ENCODE results near the gene FHAD1. TPM values are rescaled to one million over a fixed set of nuclear protein-coding genes. Genes with fewer than 3 reads are reported as not detected.
"Not testable (repeated sequence)": the region's sequence is repeated elsewhere in the genome, so short reads cannot be mapped to it uniquely, and the experiment has no call there.

FHAD1 gene
- total RNA-seq, 1 donor from 2014 or later = 7.0 TPM

DNA sequence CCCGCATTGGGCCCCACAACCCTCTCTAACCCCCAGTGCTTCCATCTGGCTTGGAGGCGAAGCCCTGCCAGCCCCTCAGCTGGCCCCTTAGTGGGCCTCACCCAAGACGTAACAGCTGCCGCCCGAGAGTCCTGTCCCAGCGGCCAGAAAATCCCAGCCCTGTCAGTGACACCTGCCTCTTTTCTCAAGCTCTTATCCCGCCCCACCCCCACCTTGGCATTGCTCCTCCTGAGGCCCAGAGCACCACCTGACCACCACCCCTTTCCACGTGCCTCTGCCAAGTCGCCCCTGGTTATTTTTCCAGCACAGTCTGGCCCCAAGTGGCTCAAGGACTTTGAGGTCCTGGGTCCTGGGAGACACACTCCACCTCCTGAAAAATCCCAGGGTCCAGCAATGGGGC lies 185.3 kb downstream of the FHAD1 start:
- no peak for DNase-seq (ENCODE audit: low spot score)

DNA sequence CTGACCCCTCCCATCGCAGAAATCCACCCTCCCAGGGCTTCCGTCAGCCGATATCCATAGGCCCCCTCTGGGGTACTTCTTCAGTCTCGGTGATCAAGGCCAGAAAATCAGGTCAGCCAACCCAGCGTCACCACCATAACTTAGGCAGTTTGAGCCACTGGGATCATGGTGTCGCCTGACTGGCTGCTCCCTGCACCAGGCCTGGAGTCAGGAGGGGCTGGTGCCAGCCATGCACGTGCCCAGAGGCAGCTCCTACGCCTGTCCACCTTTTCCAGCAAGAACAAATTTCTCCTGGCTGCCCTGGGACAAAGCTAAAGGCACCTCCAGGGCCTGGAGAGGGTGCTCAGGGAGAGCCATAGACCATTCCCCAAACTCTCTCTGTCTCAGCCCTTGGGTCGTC lies 186.4 kb downstream of the FHAD1 start:
- no peak for DNase-seq (ENCODE audit: low spot score)

DNA sequence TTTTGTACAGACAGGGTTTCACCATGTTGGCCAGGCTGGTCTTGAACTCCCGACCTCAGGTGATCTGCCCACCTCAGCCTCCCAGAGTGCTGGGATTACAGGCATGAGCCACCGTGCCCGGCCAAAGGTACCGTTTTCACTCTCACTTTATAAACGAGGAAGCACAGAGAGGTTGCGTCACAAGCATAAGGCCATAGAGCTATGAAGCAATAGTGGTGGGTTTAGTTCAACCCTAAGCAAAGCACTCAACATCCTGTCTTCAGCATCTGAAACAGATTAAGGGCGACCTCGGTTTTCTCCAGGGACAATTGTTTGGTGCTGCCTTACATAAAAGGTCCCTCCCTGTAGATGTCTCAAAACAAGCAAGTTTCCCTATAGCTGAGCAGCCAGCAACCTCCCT lies 187.7 kb downstream of the FHAD1 start:
- DNase-seq (ENCODE audit: low spot score) = not testable (repeated sequence)

DNA sequence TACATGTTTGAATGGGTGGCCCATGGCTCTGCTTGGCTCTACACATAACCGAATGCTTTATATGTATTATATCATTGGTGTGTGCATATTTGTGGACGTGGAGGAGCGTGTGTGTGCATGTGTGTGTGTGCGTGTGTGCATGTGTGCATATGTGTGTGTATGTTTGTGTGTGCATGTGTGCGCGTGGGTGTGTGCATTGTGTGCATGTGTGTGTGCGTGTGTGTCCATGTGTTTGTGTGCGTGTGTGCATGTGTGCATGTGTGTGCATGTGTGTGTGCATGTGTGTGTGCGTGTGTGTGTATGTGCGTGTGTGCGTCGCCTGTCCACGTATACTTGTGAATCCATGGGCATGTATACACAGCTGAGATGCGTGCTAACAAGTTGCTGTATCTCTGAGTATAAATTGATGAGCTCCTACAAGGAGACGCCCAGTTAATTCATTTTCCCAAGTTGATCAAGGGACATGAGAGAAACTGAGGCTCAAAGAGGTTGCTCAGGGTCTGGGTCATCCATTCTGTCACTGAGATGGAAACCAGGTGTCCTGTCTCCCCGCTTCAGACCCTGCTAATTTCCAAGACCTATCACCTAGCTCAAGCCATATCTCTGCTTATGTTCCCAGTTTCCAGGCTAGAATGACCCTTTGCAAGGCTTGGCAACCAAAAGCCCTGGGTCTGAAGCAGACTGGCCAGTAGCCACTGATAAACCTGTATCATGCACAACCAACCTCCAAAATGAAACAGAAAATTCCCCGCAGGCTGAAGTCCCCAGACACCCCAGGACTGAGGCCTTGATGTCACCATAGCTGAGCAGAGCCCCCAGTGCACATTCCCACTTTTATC lies 188.4 kb downstream of the FHAD1 start:
- no peak for DNase-seq (ENCODE audit: low spot score)

DNA sequence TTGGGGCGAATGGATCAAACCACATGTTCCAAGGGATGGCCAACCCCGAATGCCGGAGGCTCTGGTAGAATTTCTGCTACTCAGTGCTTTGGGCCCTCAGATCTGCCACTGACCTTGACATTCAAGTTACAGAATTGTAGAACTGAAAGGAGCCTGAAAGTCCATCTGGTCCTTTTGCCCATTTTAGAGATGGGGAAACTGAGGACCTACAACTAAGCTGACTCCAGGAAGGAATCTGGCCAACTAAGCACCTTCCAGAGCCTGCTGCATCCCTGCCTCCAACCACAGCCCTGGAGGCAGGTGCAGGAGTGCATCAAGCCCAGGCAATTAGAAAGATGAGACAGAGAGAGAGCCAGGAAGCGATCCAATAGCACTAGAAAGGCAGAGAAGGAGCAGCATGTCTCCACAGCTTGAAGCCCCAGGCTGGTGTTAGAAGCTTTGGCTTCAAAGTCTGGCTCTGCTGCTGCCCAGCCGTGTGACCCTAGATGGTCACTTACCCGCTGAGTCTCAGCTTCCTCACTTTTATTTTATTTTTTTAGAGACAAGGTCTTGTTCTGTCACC lies 189.9 kb downstream of the FHAD1 start:
- DNase-seq (ENCODE audit: low spot score) = no peak

DNA sequence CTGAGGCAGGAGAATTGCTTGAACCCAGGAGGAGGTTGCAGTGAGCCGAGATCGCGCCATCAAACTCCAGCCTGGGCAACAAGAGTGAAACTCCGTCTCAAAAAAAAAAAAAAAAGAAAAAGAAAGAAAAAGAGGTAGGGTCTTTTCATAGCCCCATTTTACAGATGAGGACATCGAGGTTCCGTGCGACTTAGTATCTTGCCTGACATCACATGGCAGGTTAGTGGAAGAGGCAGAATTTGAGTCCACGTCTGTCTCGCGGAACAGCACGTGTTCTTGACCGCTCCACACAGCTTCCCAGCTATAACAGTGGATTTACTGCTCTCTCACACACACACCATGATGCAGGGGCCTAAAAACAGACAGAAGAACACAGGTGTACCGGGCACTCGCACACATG lies 192.3 kb downstream of the FHAD1 start:
- no peak for DNase-seq (ENCODE audit: low spot score)

DNA sequence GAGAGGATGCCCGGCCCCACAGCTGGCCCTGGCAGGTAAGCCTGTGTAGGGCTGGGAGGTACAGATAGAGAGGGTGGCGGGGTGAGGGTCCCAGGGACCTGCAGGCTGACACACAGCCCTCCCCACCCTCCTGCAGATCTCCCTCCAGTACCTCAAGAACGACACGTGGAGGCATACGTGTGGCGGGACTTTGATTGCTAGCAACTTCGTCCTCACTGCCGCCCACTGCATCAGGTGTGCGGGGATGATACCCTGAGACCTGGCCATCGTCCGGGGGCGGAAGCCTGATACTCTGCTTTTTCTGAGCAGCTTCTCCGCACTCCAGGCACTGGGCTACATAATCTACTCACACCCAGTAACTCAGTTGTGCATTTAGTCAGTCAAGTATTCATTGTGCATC lies 193.3 kb downstream of the FHAD1 start:
- DNase-seq (ENCODE audit: low spot score) = no peak

DNA sequence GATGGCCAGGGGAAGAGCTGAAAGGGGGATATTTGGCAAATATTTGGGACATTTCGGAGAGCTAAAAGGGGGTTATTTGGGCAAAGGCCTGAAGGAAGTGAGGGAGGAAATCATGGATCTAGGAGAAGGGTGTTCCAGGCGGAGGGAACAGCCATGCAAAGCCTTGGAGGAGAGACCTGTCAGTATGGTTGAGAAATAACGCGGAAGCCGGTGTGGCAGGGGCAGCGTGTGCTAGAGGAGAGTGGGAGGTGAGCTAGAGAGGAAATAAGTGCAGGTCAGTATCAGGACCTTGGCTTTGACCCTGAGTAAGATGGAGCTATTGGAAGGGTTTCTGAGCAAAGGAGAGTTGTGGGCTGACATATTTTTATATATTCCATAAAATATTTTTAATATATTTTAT lies 194.2 kb downstream of the FHAD1 start:
- no peak for DNase-seq (ENCODE audit: low spot score)

DNA sequence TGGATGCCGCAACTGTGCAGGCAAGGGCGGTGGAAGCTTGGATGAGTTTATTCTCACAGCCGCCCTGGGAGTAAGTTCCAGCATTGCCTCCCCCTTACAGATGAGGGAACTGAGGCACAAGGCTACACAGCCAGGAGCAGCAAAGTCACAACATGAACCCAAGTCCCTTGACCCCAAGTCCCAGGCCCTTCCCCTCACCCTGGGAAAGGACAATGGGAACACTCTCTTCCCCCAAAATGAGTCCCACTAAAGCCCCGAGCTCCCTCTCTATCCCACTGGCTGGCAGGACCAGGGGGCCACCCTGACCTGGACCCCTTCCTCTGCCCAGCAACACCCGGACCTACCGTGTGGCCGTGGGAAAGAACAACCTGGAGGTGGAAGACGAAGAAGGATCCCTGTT lies 195.1 kb downstream of the FHAD1 start:
- no peak for DNase-seq (ENCODE audit: low spot score)

DNA sequence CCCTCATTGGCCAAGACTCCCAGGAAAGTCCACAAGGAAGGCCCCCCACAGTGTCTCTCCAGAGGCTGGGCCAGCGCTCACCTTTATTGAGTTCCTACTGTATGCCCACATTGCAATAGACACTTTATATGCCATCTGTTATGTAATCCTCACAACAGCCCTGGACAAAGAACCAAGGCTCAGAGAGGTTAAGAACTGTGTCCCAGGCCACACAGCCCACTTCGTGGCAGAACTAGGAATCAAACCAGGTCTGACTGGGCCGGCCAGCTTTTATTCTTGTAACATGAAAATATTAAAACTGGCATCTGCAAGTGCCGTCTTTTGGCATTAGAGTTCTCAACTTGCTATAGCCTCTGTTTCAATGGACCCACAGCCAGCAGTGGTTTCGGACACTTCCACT lies 195.7 kb downstream of the FHAD1 start:
- no peak for DNase-seq (ENCODE audit: low spot score)

DNA sequence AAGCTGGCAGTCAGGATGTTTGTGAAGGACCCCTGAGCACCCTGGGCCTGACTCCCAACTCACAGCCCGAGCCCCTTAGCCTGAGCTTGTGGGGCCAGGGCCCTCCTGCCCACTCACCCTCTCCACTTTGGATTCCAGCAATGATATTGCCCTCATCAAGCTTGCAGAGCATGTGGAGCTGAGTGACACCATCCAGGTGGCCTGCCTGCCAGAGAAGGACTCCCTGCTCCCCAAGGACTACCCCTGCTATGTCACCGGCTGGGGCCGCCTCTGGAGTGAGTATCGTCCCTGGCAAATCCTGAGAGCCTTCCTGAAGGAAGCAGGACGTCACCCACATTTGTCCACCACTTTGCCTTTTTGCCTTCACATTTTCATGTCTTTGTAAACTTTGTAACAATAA lies 196.3 kb downstream of the FHAD1 start:
- no peak for DNase-seq (ENCODE audit: low spot score)

DNA sequence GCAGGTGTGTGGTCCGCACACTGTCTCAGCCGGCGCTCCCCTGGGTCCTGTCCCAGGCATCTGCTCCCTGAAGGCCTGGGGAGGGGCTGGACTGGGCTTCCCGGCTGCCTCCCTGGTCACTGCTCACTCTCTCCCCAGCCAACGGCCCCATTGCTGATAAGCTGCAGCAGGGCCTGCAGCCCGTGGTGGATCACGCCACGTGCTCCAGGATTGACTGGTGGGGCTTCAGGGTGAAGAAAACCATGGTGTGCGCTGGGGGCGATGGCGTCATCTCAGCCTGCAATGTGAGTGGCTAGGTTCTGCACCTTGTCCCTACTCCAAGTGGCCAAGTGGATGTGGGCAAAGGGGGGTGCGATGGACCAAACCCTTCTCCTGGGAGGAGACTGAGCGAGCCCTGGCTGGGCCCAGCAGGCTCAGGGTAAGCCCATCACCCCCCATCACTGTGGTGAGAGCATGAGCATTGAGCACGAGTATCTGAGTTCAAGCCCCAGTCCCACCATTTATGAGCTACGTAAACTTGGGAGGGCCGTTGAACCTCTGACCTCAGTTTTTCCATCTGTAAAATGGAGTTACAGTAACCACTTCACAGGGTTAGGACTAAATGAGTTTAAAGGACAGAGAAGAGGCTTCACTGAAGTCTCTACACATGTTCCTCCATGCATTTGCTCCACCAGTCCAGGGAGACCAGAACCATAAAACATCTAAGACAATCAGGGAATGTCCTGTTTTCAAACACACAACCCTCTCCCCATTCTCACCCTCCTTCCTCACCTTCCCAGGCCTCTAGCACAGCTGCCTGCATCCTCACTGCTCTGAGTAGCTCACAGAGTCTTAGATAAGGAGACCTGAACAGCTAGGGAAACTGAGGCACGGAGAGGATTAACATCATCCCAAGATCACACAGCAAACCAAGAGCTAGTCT lies 197.7 kb downstream of the FHAD1 start:
- DNase-seq (ENCODE audit: low spot score) = peak; percentile 69

DNA sequence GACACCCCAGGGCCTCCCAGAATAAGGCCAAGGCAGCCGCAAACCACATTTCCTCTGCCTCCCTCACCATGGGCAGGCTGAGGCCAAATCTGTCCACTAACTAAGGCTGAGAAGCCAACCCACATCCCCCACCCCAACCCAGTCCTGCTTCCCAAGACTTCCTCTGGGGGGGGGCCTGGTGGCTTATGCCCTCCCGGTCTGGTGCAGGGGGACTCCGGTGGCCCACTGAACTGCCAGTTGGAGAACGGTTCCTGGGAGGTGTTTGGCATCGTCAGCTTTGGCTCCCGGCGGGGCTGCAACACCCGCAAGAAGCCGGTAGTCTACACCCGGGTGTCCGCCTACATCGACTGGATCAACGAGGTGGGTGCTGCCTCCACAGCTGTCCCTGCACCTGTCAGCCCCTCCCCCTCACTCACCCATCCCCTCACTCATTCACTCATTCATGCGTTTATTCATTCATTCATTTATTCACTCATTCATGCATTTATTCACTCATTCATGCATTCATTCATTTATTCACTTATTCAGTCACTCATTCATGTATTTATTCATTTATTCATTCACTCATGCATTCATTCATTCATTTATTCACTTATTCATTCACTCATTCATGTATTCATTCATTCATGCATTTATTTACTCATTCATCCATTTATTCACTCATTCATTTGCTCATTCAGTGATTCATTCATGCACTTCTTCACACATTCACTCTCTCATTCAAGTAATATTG lies 198.5 kb downstream of the FHAD1 start:
- DNase-seq (ENCODE audit: low spot score) = no peak

DNA sequence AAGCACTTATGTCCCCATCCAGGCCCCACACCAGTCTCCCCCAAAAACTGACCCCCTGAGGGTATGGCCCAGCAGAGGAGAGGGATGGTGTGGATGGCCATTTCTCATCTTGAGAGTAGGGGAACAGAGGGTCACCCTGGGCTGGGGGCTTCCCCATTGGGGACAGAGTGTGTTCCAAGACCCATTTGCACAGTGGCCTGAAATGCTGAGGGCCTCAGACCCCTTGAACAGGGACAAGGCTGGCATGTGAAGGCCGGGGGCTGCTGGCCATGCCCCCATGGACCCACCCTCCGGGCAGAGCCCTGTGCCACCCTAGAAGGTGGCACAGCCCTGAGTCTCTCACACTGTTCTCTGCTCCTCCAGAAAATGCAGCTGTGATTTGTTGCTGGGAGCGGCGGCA lies 199.2 kb downstream of the FHAD1 start:
- DNase-seq (ENCODE audit: low spot score) = no peak

Other genes starting within 250 kb of the FHAD1 start
- gene TMEM51, start 93.5 kb upstream of the FHAD1 start, total RNA-seq (ENCODE audit: insufficient read depth, low replicate concordance) = 11.3 TPM
- gene EFHD2, start 162.7 kb downstream of the FHAD1 start, total RNA-seq (ENCODE audit: insufficient read depth, low replicate concordance) = 13.0 TPM
- 0.96 TPM for gene CTRC, start 191.2 kb downstream of the FHAD1 start, total RNA-seq (ENCODE audit: insufficient read depth, low replicate concordance)
- gene CELA2A, start 209.5 kb downstream of the FHAD1 start, total RNA-seq (ENCODE audit: insufficient read depth, low replicate concordance) = not detected
- gene CELA2B, start 228.9 kb downstream of the FHAD1 start, total RNA-seq (ENCODE audit: insufficient read depth, low replicate concordance) = not detected

Data from umbilical cord (tissue), 2 donors.